ENCODE measurements around the gene MINDY4B. TPM values are rescaled to one million over a fixed set of nuclear protein-coding genes. Genes with fewer than 3 reads are reported as not detected.

The MINDY4B gene
- polyA plus RNA-seq, 1 of the 3 experiments (the other 2 are of a cell fraction), result not detected

DNA sequence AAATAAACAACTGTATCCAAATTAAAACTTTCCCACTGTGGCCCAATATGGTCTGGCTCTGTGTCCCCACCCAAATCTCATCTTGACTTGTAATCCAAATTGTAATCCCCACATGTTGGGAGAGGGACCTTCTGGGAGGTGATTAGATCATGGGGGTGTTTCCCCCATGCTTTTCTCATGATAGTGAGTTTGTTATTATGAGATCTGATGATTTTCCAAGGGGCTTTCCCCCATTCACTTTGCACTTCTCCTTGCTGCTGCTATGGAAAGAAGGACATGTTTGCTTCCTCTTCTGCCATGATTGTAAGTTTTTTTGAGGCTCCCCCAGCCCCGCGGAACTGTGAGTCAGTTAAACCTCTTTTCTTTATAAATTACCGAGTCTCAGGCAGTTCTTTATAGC lies 55.0 kb downstream of the MINDY4B start:
- H3K4me3 ChIP-seq (ENCODE audit: low read depth in 2 of 2, low read length in 1 of 2), result no peak overlapping the region
- whole genome bisulfite sequencing (ENCODE audit: low lambda C conversion rate), result 13% methylated on average over 3 of the region's 3 CpGs
- CTCF ChIA-PET, result no interaction called here

DNA sequence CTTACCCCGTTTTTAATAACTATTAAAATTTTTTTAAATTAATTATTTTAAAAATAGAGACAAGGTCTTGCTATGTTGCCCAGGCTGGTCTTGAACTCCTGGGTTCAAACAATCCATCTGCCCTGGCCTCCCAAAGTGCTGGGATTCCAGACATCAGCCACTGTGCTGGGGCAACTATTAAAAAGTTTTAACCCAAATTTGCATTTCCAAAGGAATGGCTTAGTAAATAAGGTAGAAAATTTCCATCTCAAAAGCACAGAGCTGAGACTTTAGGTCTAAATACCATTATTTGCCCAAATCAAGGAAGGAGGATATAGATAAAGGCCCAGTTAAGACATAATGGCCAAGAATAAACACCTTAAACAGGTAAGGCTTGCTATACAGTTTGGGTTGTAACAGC lies 56.4 kb downstream of the MINDY4B start:
- CTCF ChIA-PET, result no interaction called here
- no peaks in the 10 kb centered on the region for H3K4me1 ChIP-seq (ENCODE audit: control insufficient read depth in 1 of 2, insufficient read depth in 2 of 2, low read depth in 1 of 2, low read length in 1 of 2)
- POLR2A ChIA-PET, result no interaction called here
- H3K4me3 ChIP-seq (ENCODE audit: low read depth in 2 of 2, low read length in 1 of 2), result no peak overlapping the region
- no peaks in the 10 kb centered on the region for H3F3A ChIP-seq (replicated peaks; ENCODE audit: insufficient read depth)
- no peak overlapping the region for H3K27ac ChIP-seq (ENCODE audit: low read depth in 2 of 2, low read length in 1 of 2)
- H4K20me1 ChIP-seq (ENCODE audit: insufficient read depth), result no peaks in the 10 kb centered on the region
- no peaks in the 10 kb centered on the region for H3K9me2 ChIP-seq
- no peaks in the 10 kb centered on the region for H3K36me3 ChIP-seq (replicated peaks in 1 of 2; ENCODE audit: control insufficient read depth in 1 of 2, insufficient read depth in 2 of 2, low read length in 1 of 2)
- DNase-seq, result no peak
- H3K27me3 ChIP-seq (ENCODE audit: insufficient read depth), result no peaks in the 10 kb centered on the region
- no peak overlapping the region for H3K4me2 ChIP-seq
- H3K9me3 ChIP-seq, result no peaks in the 10 kb centered on the region
- no peaks in the 10 kb centered on the region for H3K79me2 ChIP-seq (ENCODE audit: insufficient read depth)
- no peak overlapping the region for H2AFZ ChIP-seq (ENCODE audit: low read depth)
- WGBS (ENCODE audit: low lambda C conversion rate), result 0% methylated on average over 1 of the region's 1 CpG
- H3K9ac ChIP-seq, result no peak overlapping the region
- TF ChIP-seq, protein P1, sequence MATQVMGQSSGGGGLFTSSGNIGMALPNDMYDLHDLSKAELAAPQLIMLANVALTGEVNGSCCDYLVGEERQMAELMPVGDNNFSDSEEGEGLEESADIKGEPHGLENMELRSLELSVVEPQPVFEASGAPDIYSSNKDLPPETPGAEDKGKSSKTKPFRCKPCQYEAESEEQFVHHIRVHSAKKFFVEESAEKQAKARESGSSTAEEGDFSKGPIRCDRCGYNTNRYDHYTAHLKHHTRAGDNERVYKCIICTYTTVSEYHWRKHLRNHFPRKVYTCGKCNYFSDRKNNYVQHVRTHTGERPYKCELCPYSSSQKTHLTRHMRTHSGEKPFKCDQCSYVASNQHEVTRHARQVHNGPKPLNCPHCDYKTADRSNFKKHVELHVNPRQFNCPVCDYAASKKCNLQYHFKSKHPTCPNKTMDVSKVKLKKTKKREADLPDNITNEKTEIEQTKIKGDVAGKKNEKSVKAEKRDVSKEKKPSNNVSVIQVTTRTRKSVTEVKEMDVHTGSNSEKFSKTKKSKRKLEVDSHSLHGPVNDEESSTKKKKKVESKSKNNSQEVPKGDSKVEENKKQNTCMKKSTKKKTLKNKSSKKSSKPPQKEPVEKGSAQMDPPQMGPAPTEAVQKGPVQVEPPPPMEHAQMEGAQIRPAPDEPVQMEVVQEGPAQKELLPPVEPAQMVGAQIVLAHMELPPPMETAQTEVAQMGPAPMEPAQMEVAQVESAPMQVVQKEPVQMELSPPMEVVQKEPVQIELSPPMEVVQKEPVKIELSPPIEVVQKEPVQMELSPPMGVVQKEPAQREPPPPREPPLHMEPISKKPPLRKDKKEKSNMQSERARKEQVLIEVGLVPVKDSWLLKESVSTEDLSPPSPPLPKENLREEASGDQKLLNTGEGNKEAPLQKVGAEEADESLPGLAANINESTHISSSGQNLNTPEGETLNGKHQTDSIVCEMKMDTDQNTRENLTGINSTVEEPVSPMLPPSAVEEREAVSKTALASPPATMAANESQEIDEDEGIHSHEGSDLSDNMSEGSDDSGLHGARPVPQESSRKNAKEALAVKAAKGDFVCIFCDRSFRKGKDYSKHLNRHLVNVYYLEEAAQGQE (IDR thresholded peaks at IDR 0.05; ENCODE audit: low read depth, low read length), result no peak
- TF ChIP-seq POLR2AphosphoS5 (IDR thresholded peaks at IDR 0.05; ENCODE audit: low read depth, low read length), result no peak
- TF ChIP-seq FOXJ3 (CRISPR knock-in tag; IDR thresholded peaks at IDR 0.05), result no peak
- TF ChIP-seq SMC3 (IDR thresholded peaks at IDR 0.05; ENCODE audit: low read depth, low read length), result no peak
- no peak for TF ChIP-seq TCF12 (IDR thresholded peaks at IDR 0.05)
- TF ChIP-seq ELF1 (IDR thresholded peaks at IDR 0.05), result no peak
- TF ChIP-seq RXRA (IDR thresholded peaks at IDR 0.05; ENCODE audit: borderline replicate concordance, low read depth), result no peak
- TF ChIP-seq FOXM1 (IDR thresholded peaks at IDR 0.05; ENCODE audit: low read depth), result no peak
- TF ChIP-seq, protein P2, sequence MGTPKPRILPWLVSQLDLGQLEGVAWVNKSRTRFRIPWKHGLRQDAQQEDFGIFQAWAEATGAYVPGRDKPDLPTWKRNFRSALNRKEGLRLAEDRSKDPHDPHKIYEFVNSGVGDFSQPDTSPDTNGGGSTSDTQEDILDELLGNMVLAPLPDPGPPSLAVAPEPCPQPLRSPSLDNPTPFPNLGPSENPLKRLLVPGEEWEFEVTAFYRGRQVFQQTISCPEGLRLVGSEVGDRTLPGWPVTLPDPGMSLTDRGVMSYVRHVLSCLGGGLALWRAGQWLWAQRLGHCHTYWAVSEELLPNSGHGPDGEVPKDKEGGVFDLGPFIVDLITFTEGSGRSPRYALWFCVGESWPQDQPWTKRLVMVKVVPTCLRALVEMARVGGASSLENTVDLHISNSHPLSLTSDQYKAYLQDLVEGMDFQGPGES (IDR thresholded peaks at IDR 0.05; ENCODE audit: low read depth, low read length), result no peak
- TF ChIP-seq MXI1 (IDR thresholded peaks at IDR 0.05; ENCODE audit: low read depth, low read length), result no peak
- no peak for TF ChIP-seq EZH2phosphoT487 (IDR thresholded peaks at IDR 0.05; ENCODE audit: borderline replicate concordance, low read depth)
- TF ChIP-seq TAF1 (IDR thresholded peaks at IDR 0.05; ENCODE audit: borderline replicate concordance, low read depth, low read length), result no peak
- TF ChIP-seq NRF1 (IDR thresholded peaks at IDR 0.05; ENCODE audit: low read depth, low read length), result no peak
- TF ChIP-seq JUND (IDR thresholded peaks at IDR 0.05), result no peak
- TF ChIP-seq TEAD4 (IDR thresholded peaks at IDR 0.05; ENCODE audit: borderline replicate concordance, insufficient read depth), result no peak
- TF ChIP-seq MAX (IDR thresholded peaks at IDR 0.05; ENCODE audit: low read depth), result no peak
- TF ChIP-seq NFIC (IDR thresholded peaks at IDR 0.05; ENCODE audit: borderline replicate concordance), result no peak
- TF ChIP-seq USF1 (IDR thresholded peaks at IDR 0.05; ENCODE audit: borderline replicate concordance, low read depth), result no peak

More for the DNA sequence above, 55.0 kb downstream of the MINDY4B start:
- no peak overlapping the region for H2AFZ ChIP-seq (ENCODE audit: low read depth)
- H3F3A ChIP-seq (replicated peaks; ENCODE audit: insufficient read depth), result no peaks in the 10 kb centered on the region
- TF ChIP-seq, protein P3, sequence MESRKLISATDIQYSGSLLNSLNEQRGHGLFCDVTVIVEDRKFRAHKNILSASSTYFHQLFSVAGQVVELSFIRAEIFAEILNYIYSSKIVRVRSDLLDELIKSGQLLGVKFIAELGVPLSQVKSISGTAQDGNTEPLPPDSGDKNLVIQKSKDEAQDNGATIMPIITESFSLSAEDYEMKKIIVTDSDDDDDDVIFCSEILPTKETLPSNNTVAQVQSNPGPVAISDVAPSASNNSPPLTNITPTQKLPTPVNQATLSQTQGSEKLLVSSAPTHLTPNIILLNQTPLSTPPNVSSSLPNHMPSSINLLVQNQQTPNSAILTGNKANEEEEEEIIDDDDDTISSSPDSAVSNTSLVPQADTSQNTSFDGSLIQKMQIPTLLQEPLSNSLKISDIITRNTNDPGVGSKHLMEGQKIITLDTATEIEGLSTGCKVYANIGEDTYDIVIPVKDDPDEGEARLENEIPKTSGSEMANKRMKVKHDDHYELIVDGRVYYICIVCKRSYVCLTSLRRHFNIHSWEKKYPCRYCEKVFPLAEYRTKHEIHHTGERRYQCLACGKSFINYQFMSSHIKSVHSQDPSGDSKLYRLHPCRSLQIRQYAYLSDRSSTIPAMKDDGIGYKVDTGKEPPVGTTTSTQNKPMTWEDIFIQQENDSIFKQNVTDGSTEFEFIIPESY (IDR thresholded peaks at IDR 0.05; ENCODE audit: borderline replicate concordance, low read depth), result no peak
- TF ChIP-seq YY1 (IDR thresholded peaks at IDR 0.05; ENCODE audit: low read depth) (no peak), NRF1 (IDR thresholded peaks at IDR 0.05; ENCODE audit: low read depth, low read length) (no peak), MAX (IDR thresholded peaks at IDR 0.05; ENCODE audit: low read depth) (no peak), GATA2 (CRISPR knock-in tag; IDR thresholded peaks at IDR 0.05) (no peak)
- no peaks in the 10 kb centered on the region for H3K36me3 ChIP-seq (replicated peaks in 1 of 2; ENCODE audit: control insufficient read depth in 1 of 2, insufficient read depth in 2 of 2, low read length in 1 of 2)
- no peaks in the 10 kb centered on the region for H3K9me3 ChIP-seq
- no peaks in the 10 kb centered on the region; the same call in 1 of the 2 replicates for H3K27me3 ChIP-seq (ENCODE audit: insufficient read depth)
- H3K9me2 ChIP-seq, result no peaks in the 10 kb centered on the region
- POLR2A ChIA-PET, result no interaction called here
- H3K9ac ChIP-seq, result no peak overlapping the region
- H3K4me2 ChIP-seq, result no peak overlapping the region
- no peak for DNase-seq
- H3K4me1 ChIP-seq (ENCODE audit: control insufficient read depth in 1 of 2, insufficient read depth in 2 of 2, low read depth in 1 of 2, low read length in 1 of 2), result no peaks in the 10 kb centered on the region
- H3K79me2 ChIP-seq (ENCODE audit: insufficient read depth), result no peaks in the 10 kb centered on the region
- H3K27ac ChIP-seq (ENCODE audit: low read depth in 2 of 2, low read length in 1 of 2), result no peak overlapping the region
- no peaks in the 10 kb centered on the region for H4K20me1 ChIP-seq (ENCODE audit: insufficient read depth)

All from SK-N-SH (cell line).